ENCODE data around the gene AIM2. TPM values are rescaled to one million over a fixed set of nuclear protein-coding genes. Genes with fewer than 3 reads are reported as not detected.

Gene AIM2
- polyA plus RNA-seq, 2 of the 4 experiments (the other 2 are of a cell fraction), result not detected

- ChIA-PET POLR2A (no interaction called here), CTCF (no interaction called here)
- no peak overlapping the region for H3K27ac ChIP-seq
- H3K4me2 ChIP-seq, result 0 out of 3 replicates have a peak overlapping the region, but pooled peaks have one; percentile 9
- ATAC-seq, result no peak
- no peaks in the 10 kb centered on the region for H3K9me3 ChIP-seq
- TF ChIP-seq HMGXB4 (CRISPR knock-in tag; IDR thresholded peaks at IDR 0.05; ENCODE audit: borderline replicate concordance) (no peak), FOSL2 (IDR thresholded peaks at IDR 0.05) (no peak), FOSL2 (CRISPR knock-in tag; IDR thresholded peaks at IDR 0.05) (peak; percentile 19; the same call in 1 of the 2 replicates), CEBPB (IDR thresholded peaks at IDR 0.05) (0 out of 4 replicates have a peak, but pooled peaks of 1 of the 2 experiments have one; percentile 13)
- peaks cover 14% of the 10 kb centered on the region; the same call in 2 of the 3 replicates for H3K4me1 ChIP-seq
- FAIRE-seq, result no peak
- 56% methylated on average over 3 of the region's 3 CpGs for WGBS (ENCODE audit: missing lambda C conversion rate)
- DNase-seq (ENCODE audit: low read depth in 1 of 2, low spot score in 1 of 2), result no peak
- no peak overlapping the region for H3K4me3 ChIP-seq
Measured at GRCh38 chr1:159092036-159092760, 15.6 kb upstream of the AIM2 start.

GRCh38 chr1:159091607-159092031 is 15.1 kb upstream of the AIM2 start:
- 27% methylated on average over 1 of the region's 1 CpG for WGBS (ENCODE audit: missing lambda C conversion rate)
- ChIA-PET CTCF (no interaction called here), POLR2A (no interaction called here)
- TF ChIP-seq TFCP2L1 (CRISPR knock-in tag; IDR thresholded peaks at IDR 0.05), result no peak
- no peak for TF ChIP-seq CBX8 (IDR thresholded peaks at IDR 0.05)
- TF ChIP-seq RNF2 (IDR thresholded peaks at IDR 0.05; ENCODE audit: borderline replicate concordance, low read depth), result no peak
- TF ChIP-seq RFX5 (IDR thresholded peaks at IDR 0.05), result no peak
- TF ChIP-seq HOXA7 (CRISPR knock-in tag; IDR thresholded peaks at IDR 0.05), result no peak
- TF ChIP-seq ZSCAN20 (CRISPR knock-in tag; IDR thresholded peaks at IDR 0.05), result no peak
- no peak for TF ChIP-seq BCL3 (IDR thresholded peaks at IDR 0.05)
- TF ChIP-seq HDAC2 (IDR thresholded peaks at IDR 0.05), result no peak
- no peak for TF ChIP-seq POLR2A (IDR thresholded peaks at IDR 0.05; ENCODE audit: low read length)
- TF ChIP-seq MAFK (IDR thresholded peaks at IDR 0.05; ENCODE audit: partially characterized antibody), result no peak
- no peak for TF ChIP-seq MAX (IDR thresholded peaks at IDR 0.05)
- TF ChIP-seq HOXB5 (CRISPR knock-in tag; IDR thresholded peaks at IDR 0.05), result no peak
- no peak for TF ChIP-seq CEBPB (IDR thresholded peaks at IDR 0.05)
- ATAC-seq (no peak; a peak in 1 of 6 replicates), DNase-seq (ENCODE audit: low read depth in 1 of 2, low spot score in 1 of 2) (no peak), FAIRE-seq (no peak)
- 0 out of 6 replicates have a peak overlapping the region, but pooled peaks of 1 of the 2 experiments have one; percentile 19 for H3K27ac ChIP-seq
- H3K9me3 ChIP-seq, result no peaks in the 10 kb centered on the region
- H3K4me2 ChIP-seq, result no peak overlapping the region
- H3K4me3 ChIP-seq, result no peak overlapping the region
- H3K4me1 ChIP-seq, result peaks cover 14% of the 10 kb centered on the region; the same call in 2 of the 3 replicates

- TF ChIP-seq MAFK (IDR thresholded peaks at IDR 0.05; ENCODE audit: partially characterized antibody) (no peak), HOXB13 (CRISPR knock-in tag; IDR thresholded peaks at IDR 0.05; ENCODE audit: low read depth) (no peak), JUN (IDR thresholded peaks at IDR 0.05) (no peak), FOSL2 (IDR thresholded peaks at IDR 0.05) (no peak), FOSL2 (CRISPR knock-in tag; IDR thresholded peaks at IDR 0.05) (no peak), HES2 (IDR thresholded peaks at IDR 0.05) (no peak), RAD21 (conservative IDR thresholded peaks at IDR 0.05 in 1 of 2, IDR thresholded peaks at IDR 0.05 in 1 of 2) (no peak), POLR2A (IDR thresholded peaks at IDR 0.05; ENCODE audit: low read length) (no peak), ZNF302 (CRISPR knock-in tag; IDR thresholded peaks at IDR 0.05) (no peak), CHD2 (IDR thresholded peaks at IDR 0.05; ENCODE audit: low read length, partially characterized antibody) (no peak), KDM1A (IDR thresholded peaks at IDR 0.05; ENCODE audit: low read depth) (no peak), JUNB (IDR thresholded peaks at IDR 0.05) (no peak)
- no peak overlapping the region for H3K27ac ChIP-seq
Measured at GRCh38 chr1:159091180-159091560, 14.6 kb upstream of the AIM2 start.

More at GRCh38 chr1:159091180-159091560, 14.6 kb upstream of the AIM2 start:
- ATAC-seq, result no peak
- no peak for DNase-seq (ENCODE audit: low read depth in 1 of 2, low spot score in 1 of 2)
- no peak overlapping the region for H3K4me2 ChIP-seq
- peaks cover 14% of the 10 kb centered on the region; the same call in 2 of the 3 replicates for H3K4me1 ChIP-seq
- WGBS (ENCODE audit: missing lambda C conversion rate), result 16% methylated on average over 2 of the region's 2 CpGs
- H3K4me3 ChIP-seq, result no peak overlapping the region
- POLR2A ChIA-PET, result no interaction called here
- FAIRE-seq, result no peak
- CTCF ChIA-PET, result interaction anchor here (2.1 kb wide), 1 partner anchor 19 kb away, joined by 10 read pairs; no protein-coding TSS in a partner anchor
- H3K9me3 ChIP-seq, result no peaks in the 10 kb centered on the region

All from A549 (cell line).